Kidney epithelial cell (primary cell): ENCODE measurements around the gene KRT6A. TPM values are rescaled to one million over a fixed set of nuclear protein-coding genes. Genes with fewer than 3 reads are reported as not detected.
"Not testable (repeated sequence)": the region's sequence is repeated elsewhere in the genome, so short reads cannot be mapped to it uniquely, and the experiment has no call there.

Source experiments
- DNase-seq: peaks from one replicate; pipeline ENCODE4 v3.0.0-alpha.2; 2010; ENCODE audit warnings: low read depth
- H3K27me3 ChIP-seq: 2 replicates; pipeline ENCODE4 v1.6.0; 2011; ENCODE audit warnings: low read length; ENCODE audit not compliant: control insufficient read depth, insufficient read depth
- H3K36me3 ChIP-seq: 2 replicates; pipeline ENCODE4 v1.5.1; 2011; ENCODE audit warnings: low read length; ENCODE audit not compliant: control insufficient read depth, insufficient read depth
- H3K4me3 ChIP-seq: 2 replicates; pipeline ENCODE4 v1.5.1; 2011; ENCODE audit warnings: low read depth, mild to moderate bottlenecking, control low read depth, low read length
- CTCF ChIP-seq: IDR thresholded peaks from 2 replicates; pipeline ENCODE4 v1.5.1; 2011; ENCODE audit warnings: mild to moderate bottlenecking, moderate library complexity, low read length, control low read depth, inconsistent platforms; ENCODE audit not compliant: insufficient read depth, poor library complexity, severe bottlenecking
- total RNA-seq: library from RNA; depleted of rRNA; stranded (reverse); fragments of >200 nt; gene quantifications from 2 replicates; pipeline ENCODE4 v1.2.3, GENCODE V29; 2015

Gene KRT6A
- total RNA-seq, 1 donor from 2014 or later, result 0.21 TPM

- Histone ChIP-seq H3K27me3 (no peaks in the 10 kb centered on the region), H3K4me3 (no peak overlapping the region), H3K36me3 (no peaks in the 10 kb centered on the region)
- no peak for DNase-seq
- TF ChIP-seq CTCF, result no peak
Measured at GRCh38 chr12:52496590-52497071, 3.6 kb upstream of the KRT6A start.

DNA sequence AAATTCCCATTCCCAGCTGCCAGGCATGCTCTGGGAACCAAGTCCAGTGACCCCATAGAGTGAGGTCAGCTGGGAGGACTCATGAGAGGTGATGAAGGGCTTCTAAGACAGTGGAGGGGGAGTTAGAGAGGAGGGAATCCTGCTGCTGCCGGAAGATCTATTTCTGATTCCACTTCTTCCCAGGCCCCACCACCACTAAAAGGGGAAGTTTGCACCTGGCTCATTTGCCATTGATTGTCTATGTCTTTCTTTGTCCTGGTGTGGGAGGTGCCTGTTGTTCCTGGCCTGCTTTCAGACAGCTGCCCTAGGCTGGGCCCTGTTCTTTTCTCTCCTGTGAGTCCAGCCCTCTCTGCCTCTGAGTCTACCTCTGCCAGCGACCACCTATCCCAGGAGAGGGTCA is 3.0 kb upstream of the KRT6A start:
- no peak for DNase-seq
- no peak for TF ChIP-seq CTCF
- Histone ChIP-seq H3K27me3 (no peaks in the 10 kb centered on the region), H3K4me3 (no peak overlapping the region), H3K36me3 (no peaks in the 10 kb centered on the region)

DNA sequence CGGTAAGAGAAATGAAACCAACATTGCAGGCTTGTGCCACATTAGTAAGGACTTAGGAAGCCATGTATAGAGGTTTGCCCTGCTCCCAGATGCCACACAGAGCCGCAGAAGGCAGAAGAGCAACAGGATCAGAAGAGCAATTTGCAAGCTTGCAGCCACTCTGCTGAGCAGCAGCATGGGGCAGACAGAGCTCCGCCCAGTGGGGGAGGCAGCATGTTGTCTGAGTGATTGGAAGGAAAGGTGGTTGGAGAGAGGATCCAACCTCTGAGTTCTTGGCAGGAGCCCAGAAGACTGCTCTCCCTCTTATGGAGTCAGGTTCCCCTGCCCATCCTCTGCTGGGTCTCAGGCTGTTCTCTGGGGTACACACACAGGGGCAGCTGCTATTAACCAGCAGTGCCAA is 2.3 kb upstream of the KRT6A start:
- H3K36me3 ChIP-seq, result no peaks in the 10 kb centered on the region
- H3K27me3 ChIP-seq, result peaks cover 2% of the 10 kb centered on the region
- DNase-seq, result no peak
- H3K4me3 ChIP-seq, result no peak overlapping the region
- no peak for TF ChIP-seq CTCF

DNA sequence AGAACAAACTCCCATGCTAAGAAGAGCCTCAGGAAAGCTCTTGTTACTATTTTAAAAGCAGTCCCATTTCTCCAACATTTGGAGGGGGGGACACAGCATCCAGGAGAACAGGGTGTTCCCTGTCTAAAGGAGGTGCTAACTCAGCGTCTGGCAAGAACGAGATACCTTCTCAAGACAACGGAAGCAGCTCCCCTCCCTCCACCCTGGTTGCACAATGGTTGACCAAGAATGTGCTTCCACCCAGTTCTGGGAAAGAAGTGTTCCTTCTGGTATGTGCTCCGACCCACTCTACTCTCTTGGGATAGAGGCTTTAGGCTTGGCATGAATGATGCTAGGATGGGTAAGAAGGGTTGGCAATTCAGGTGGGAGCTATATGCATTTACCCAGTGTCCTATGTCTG is 1.5 kb upstream of the KRT6A start:
- no peak for DNase-seq
- Histone ChIP-seq H3K36me3 (no peaks in the 10 kb centered on the region), H3K27me3 (peaks cover 5% of the 10 kb centered on the region), H3K4me3 (no peak overlapping the region)
- TF ChIP-seq CTCF, result no peak

DNA sequence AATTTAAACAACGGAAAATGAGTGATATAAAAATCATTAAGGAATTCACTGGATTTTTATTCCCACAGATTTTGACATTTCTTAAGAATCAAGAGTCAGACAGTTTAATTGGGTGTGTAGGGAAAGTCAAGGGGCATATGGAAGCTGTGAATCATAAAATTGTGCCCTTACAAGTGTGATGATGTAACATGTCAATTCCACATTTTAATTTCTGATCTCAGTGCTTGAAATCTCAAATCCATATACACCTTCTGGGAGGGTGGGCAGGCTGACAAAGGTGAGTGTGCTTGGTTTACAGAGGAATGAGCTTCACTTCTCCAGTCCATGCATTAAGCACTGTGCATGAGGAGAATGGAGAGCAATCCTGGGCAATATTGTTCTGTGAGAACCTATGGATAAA is 1.0 kb upstream of the KRT6A start:
- no peak overlapping the region for H3K4me3 ChIP-seq
- no peak for TF ChIP-seq CTCF
- no peaks in the 10 kb centered on the region for H3K36me3 ChIP-seq
- DNase-seq, result no peak
- peaks cover 6% of the 10 kb centered on the region for H3K27me3 ChIP-seq

- not testable (repeated sequence) for H3K4me3 ChIP-seq
Measured at GRCh38 chr12:52492405-52492804, 652 bp downstream of the KRT6A start.

GRCh38 chr12:52491495-52491894 is 1.6 kb downstream of the KRT6A start:
- H3K36me3 ChIP-seq, H3K27me3 ChIP-seq, H3K4me3 ChIP-seq, DNase-seq: not testable (repeated sequence)

More at GRCh38 chr12:52492405-52492804, 652 bp downstream of the KRT6A start:
- not testable (repeated sequence) for H3K27me3 ChIP-seq, DNase-seq, H3K36me3 ChIP-seq
